Mucosa of descending colon (tissue), 3 donors: ENCODE results near the gene GNAQ. TPM values are rescaled to one million over a fixed set of nuclear protein-coding genes. Genes with fewer than 3 reads are reported as not detected.
A peak's percentile ranks its signal among the peaks of the same experiment; 100 is the strongest.

Experiments used
- ATAC-seq: fragments of 200-7000 bp; cut with Tn5 transposase; one replicate; pipeline ENCODE4 v1.9.1; 2020; ENCODE audit warnings: mild to moderate bottlenecking, moderate library complexity
- DNase-seq, 3 donors: peaks; one replicate each; pipeline ENCODE4 v3.0.0-alpha.2; 2020
- H3K36me3 ChIP-seq: fragments of 200-600 bp; one replicate; pipeline ENCODE4 v1.8.0; 2021; ENCODE audit warnings: low read depth, mild to moderate bottlenecking
- H3K4me1 ChIP-seq: fragments of 200-600 bp; one replicate; pipeline ENCODE4 v1.8.0; 2021; ENCODE audit warnings: low read depth, mild to moderate bottlenecking
- H3K4me3 ChIP-seq: fragments of 200-600 bp; one replicate; pipeline ENCODE4 v1.8.0; 2021; ENCODE audit warnings: mild to moderate bottlenecking
- H3K9me3 ChIP-seq: fragments of 200-600 bp; one replicate; pipeline ENCODE4 v1.8.0; 2021; ENCODE audit warnings: mild to moderate bottlenecking
- CTCF ChIP-seq: fragments of 200-600 bp; IDR thresholded peaks from one replicate; pipeline ENCODE4 v1.8.0; 2022; ENCODE audit warnings: antibody characterized with exemption, mild to moderate bottlenecking
- intact Hi-C, 2 donors: fragments of 100-400 bp; cut with DNase I in 1 of 2; cut with micrococcal nuclease in 1 of 2; formaldehyde crosslinking; loops; one replicate each; pipeline versions ENCODE4 v1.11.0 to v1.11.1; 2022; cut with DNase I, micrococcal nuclease
- total RNA-seq, 3 donors: library from RNA; stranded (reverse); fragmentation: NEBNext Ultra II Directional in 2 of 3; extraction: Animal tissue kit (Norgen Biotek cat#: 25700) in 2 of 3; gene quantifications; one replicate each; pipeline versions ENCODE4 v1.2.1 to v1.2.4, GENCODE V29; 2021 to 2023
- donor health status: DM: no; HTN: no; CAD: no; lungs with moderate emphysema.
- donor health status: DM: no; HTN: no; CAD: no.
- donor health status: DM: no; HTN: yes; CAD: no.

The GNAQ gene
- total RNA-seq, 3 donors from 2014 or later = 95.9 to 115 (median 104) TPM

GRCh38 chr9:77954013-77954665, 77.5 kb downstream of the GNAQ start:
- Histone ChIP-seq H3K4me1 (peaks cover 25% of the 10 kb centered on the region), H3K4me3 (no peak overlapping the region), H3K9me3 (no peaks in the 10 kb centered on the region), H3K36me3 (no peaks in the 10 kb centered on the region)
- peak; percentile 63 for ATAC-seq
- no peak for TF ChIP-seq CTCF
- intact Hi-C loops = no loop called here
- no peak for DNase-seq

- ATAC-seq = peak; percentile 84
- Histone ChIP-seq H3K9me3 (no peaks in the 10 kb centered on the region), H3K36me3 (no peaks in the 10 kb centered on the region), H3K4me3 (no peak overlapping the region), H3K4me1 (peaks cover 25% of the 10 kb centered on the region)
- intact Hi-C loops = no loop called here
- DNase-seq = no peak
- no peak for TF ChIP-seq CTCF
Observed at GRCh38 chr9:77953590-77953989, 78.0 kb downstream of the GNAQ start.

GRCh38 chr9:77952635-77953328, 78.8 kb downstream of the GNAQ start:
- H3K36me3 ChIP-seq = no peaks in the 10 kb centered on the region
- TF ChIP-seq CTCF = no peak
- ATAC-seq (peak; percentile 38), DNase-seq (no peak)
- no peaks in the 10 kb centered on the region for H3K9me3 ChIP-seq
- no peak overlapping the region for H3K4me3 ChIP-seq
- intact Hi-C loops = no loop called here
- H3K4me1 ChIP-seq = peaks cover 27% of the 10 kb centered on the region

- H3K4me1 ChIP-seq = peaks cover 40% of the 10 kb centered on the region
Observed at GRCh38 chr9:77951369-77951768, 80.2 kb downstream of the GNAQ start.

GRCh38 chr9:77949751-77950436, 81.7 kb downstream of the GNAQ start:
- ATAC-seq (no peak), DNase-seq (no peak)
- Histone ChIP-seq H3K9me3 (no peaks in the 10 kb centered on the region), H3K4me3 (no peak overlapping the region), H3K36me3 (no peaks in the 10 kb centered on the region), H3K4me1 (peaks cover 54% of the 10 kb centered on the region)
- TF ChIP-seq CTCF = no peak
- intact Hi-C loops = no loop called here

More at GRCh38 chr9:77951369-77951768, 80.2 kb downstream of the GNAQ start:
- no peak for DNase-seq
- Histone ChIP-seq H3K36me3 (no peaks in the 10 kb centered on the region), H3K4me3 (no peak overlapping the region), H3K9me3 (no peaks in the 10 kb centered on the region)
- ATAC-seq = no peak
- no peak for TF ChIP-seq CTCF
- intact Hi-C loops = no loop called here
